Type B pancreatic cell (in vitro differentiated cells): ENCODE data around the gene DYNC2H1. TPM values are rescaled to one million over a fixed set of nuclear protein-coding genes. Genes with fewer than 3 reads are reported as not detected.
A peak's percentile ranks its signal among the peaks of the same experiment; 100 is the strongest.

Experiments used
- DNase-seq: peaks from one replicate; pipeline ENCODE4 v3.0.0; 2021; ENCODE audit warnings: mixed read lengths; ENCODE audit not compliant: unreplicated experiment; ENCODE audit errors: extremely low spot score
- H3K27ac Mint-ChIP-seq: 2 replicates; pipeline ENCODE4 v1.8.0; 2021; ENCODE audit warnings: mild to moderate bottlenecking, mixed read lengths
- H3K27me3 Mint-ChIP-seq: 2 replicates; pipeline ENCODE4 v1.8.0; 2021; ENCODE audit warnings: mixed read lengths
- H3K36me3 Mint-ChIP-seq: 2 replicates; pipeline ENCODE4 v1.8.0; 2021; ENCODE audit warnings: mixed read lengths
- H3K4me1 Mint-ChIP-seq: one replicate; pipeline ENCODE4 v1.8.0; 2021; ENCODE audit warnings: mixed read lengths; ENCODE audit not compliant: unreplicated experiment
- H3K4me3 Mint-ChIP-seq: 2 replicates; pipeline ENCODE4 v1.8.0; 2021; ENCODE audit warnings: mild to moderate bottlenecking, mixed read lengths
- H3K9me3 Mint-ChIP-seq: 2 replicates; pipeline ENCODE4 v1.8.0; 2021; ENCODE audit warnings: mixed read lengths
- total RNA-seq: library from RNA; stranded (reverse); gene quantifications from 2 replicates; pipeline ENCODE4 v1.2.1, GENCODE V29; 2021; ENCODE audit warnings: low replicate concordance
- TF ChIP-seq, protein P1 (sequence below): fragments of 200-600 bp; sonication (generic); conservative IDR thresholded peaks from 2 replicates; pipeline ENCODE4 v1.5.0; 2021; ENCODE audit warnings: antibody characterized with exemption, mild to moderate bottlenecking

The DYNC2H1 gene
- total RNA-seq, 1 donor from 2014 or later, result 26.1 TPM

DNA sequence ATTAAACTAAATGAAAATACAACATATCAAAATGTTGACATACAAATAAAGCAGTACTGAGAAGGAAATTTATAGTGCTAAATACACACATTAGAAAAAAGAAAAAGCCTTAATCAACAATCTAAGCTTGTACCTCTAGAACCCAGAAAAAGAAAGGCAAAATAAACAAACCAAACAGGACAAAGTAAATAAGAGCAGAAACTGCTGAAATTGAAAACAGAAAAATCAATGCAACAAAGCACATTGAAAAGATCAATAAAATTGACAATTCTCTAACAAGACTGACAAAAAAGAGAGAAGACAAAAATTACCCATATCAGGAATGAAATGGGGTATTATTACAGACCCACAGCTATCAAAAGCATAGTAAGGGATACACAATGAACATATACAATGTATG is 38.2 kb upstream of the DYNC2H1 start:
- no peak overlapping the region for H3K4me3 Mint-ChIP-seq
- no peaks in the 10 kb centered on the region for H3K9me3 Mint-ChIP-seq
- H3K4me1 Mint-ChIP-seq, result no peaks in the 10 kb centered on the region
- H3K36me3 Mint-ChIP-seq, result peaks cover 39% of the 10 kb centered on the region
- DNase-seq, result no peak
- no peaks in the 10 kb centered on the region for H3K27me3 Mint-ChIP-seq
- TF ChIP-seq, protein P1, sequence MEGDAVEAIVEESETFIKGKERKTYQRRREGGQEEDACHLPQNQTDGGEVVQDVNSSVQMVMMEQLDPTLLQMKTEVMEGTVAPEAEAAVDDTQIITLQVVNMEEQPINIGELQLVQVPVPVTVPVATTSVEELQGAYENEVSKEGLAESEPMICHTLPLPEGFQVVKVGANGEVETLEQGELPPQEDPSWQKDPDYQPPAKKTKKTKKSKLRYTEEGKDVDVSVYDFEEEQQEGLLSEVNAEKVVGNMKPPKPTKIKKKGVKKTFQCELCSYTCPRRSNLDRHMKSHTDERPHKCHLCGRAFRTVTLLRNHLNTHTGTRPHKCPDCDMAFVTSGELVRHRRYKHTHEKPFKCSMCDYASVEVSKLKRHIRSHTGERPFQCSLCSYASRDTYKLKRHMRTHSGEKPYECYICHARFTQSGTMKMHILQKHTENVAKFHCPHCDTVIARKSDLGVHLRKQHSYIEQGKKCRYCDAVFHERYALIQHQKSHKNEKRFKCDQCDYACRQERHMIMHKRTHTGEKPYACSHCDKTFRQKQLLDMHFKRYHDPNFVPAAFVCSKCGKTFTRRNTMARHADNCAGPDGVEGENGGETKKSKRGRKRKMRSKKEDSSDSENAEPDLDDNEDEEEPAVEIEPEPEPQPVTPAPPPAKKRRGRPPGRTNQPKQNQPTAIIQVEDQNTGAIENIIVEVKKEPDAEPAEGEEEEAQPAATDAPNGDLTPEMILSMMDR, result no peak
- no peak overlapping the region for H3K27ac Mint-ChIP-seq

DNA sequence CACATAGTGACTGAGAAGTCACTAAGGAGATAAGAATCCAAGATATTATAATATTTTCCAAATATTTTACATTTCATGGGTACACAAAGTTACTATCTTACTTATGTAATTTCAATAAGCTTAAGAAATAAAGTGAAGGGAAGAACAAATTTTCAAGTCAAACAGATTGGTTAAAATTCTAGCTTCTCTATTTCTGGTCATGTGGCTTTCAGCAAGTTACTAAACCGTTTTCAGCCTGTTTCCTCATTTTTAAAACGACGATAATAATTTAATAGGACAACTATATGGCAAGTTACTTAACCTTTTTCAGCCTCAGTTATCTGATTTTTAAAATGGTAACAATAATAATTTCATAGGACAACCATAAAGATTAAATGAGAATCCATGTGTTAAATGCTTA is 32.9 kb upstream of the DYNC2H1 start:
- Mint-ChIP-seq H3K27ac (no peak overlapping the region), H3K4me1 (no peaks in the 10 kb centered on the region), H3K4me3 (no peak overlapping the region), H3K36me3 (peaks cover 46% of the 10 kb centered on the region), H3K9me3 (no peaks in the 10 kb centered on the region), H3K27me3 (no peaks in the 10 kb centered on the region)
- no peak for DNase-seq
- TF ChIP-seq, protein P1, result no peak

DNA sequence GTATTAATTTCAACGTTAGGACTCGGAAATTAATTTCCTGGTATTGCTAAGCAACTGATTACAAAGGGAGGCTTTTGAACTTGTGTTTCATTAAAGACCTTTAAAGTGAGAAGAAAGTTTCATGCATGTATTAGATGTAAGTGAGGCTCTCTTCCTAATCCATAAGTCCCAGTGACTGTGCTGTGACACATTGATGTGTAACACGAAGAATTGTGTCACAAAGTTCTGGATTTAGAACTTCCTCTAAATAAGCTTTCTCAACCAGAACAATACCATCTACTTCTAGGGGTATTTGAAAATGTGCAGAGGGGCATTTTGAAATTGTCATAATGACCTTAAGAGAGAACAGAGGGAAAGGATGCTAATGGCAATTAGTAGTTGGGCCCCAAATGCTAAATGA is 31.7 kb upstream of the DYNC2H1 start:
- TF ChIP-seq, protein P1, result no peak
- Mint-ChIP-seq H3K27me3 (no peaks in the 10 kb centered on the region), H3K4me1 (no peaks in the 10 kb centered on the region), H3K9me3 (no peaks in the 10 kb centered on the region), H3K4me3 (no peak overlapping the region), H3K36me3 (peaks cover 46% of the 10 kb centered on the region), H3K27ac (no peak overlapping the region)
- no peak for DNase-seq

DNA sequence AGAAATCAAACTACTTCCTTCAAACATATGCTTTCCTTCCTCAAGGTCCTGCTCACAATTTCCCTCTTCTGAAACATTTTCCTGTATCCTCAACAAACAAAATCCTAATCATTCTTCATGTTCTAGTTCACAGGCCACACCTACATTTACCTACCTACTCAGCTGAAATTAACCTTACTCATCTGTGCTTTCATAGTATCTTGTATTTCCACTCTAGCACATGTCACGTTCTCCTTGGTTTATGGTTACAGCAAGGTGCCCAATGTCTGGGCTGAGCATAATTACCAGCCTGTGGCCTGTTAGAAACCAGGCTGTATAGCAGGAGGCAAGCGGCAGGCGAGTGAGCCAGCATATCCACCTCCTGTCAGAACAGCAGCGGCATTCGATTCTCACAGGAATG is 30.5 kb upstream of the DYNC2H1 start:
- no peak for DNase-seq
- Mint-ChIP-seq H3K36me3 (peaks cover 37% of the 10 kb centered on the region), H3K9me3 (no peaks in the 10 kb centered on the region), H3K4me3 (no peak overlapping the region), H3K27ac (no peak overlapping the region), H3K27me3 (no peaks in the 10 kb centered on the region), H3K4me1 (no peaks in the 10 kb centered on the region)
- TF ChIP-seq, protein P1, result no peak

DNA sequence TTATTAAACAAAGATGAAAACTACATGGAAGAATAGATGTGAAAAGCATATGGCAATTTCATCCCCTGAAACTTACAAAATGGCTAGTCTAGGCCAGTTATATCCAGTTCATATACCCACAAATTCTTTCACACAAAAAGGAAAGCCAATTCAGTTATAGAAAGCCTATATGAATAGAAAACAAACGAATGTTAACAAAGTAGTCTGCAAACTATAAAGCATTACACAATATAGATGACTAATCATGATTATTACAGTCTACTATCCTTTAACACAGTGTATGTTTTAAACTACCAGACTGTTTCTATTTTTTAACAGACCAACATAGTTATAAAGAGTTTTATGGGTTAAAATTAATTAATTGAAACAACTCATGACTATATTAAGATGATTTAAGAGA is 29.4 kb upstream of the DYNC2H1 start:
- TF ChIP-seq, protein P1, result no peak
- Mint-ChIP-seq H3K4me1 (no peaks in the 10 kb centered on the region), H3K36me3 (peaks cover 34% of the 10 kb centered on the region), H3K9me3 (no peaks in the 10 kb centered on the region), H3K4me3 (no peak overlapping the region), H3K27me3 (no peaks in the 10 kb centered on the region), H3K27ac (no peak overlapping the region)
- no peak for DNase-seq

DNA sequence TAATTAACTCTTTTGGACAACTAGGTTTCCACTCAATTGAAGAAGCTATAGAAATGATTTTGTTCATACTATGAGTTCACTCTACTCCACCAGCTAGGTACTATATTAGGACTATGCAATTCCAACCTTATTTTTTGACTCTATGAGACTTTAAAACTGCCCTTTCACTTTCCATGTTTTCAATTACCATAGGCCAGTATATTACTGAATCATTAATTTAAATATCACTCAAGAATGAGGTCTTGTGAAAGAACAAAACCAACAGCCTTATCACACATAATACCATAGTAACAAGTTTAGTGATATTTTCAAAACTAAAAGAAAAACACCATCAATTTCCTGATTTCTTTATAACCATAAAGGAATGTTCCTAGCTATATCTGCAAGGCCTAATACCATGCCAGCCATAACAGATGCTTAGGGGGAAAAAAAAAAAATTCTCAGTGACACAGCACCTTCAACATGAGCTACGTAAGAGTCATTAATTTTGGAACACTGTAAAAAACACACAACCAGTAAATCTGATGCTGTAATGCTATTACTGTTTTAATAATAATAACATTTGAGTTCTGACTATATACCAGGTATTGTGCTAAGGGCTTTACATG is 23.4 kb upstream of the DYNC2H1 start:
- peaks cover 4% of the 10 kb centered on the region for H3K36me3 Mint-ChIP-seq

More for the DNA sequence above, 23.4 kb upstream of the DYNC2H1 start:
- TF ChIP-seq, protein P1, result no peak
- Mint-ChIP-seq H3K27me3 (no peaks in the 10 kb centered on the region), H3K27ac (peak overlapping the region; percentile 46), H3K4me3 (no peak overlapping the region), H3K9me3 (no peaks in the 10 kb centered on the region), H3K4me1 (peaks cover 12% of the 10 kb centered on the region)
- DNase-seq, result no peak
